SU-DHL-6 (cell line): ENCODE measurements around the gene PRR5.

ENCODE experiments used
- H2AFZ ChIP-seq: fragments of 200-600 bp; sonication (generic); 2 replicates; pipeline ENCODE4 v1.6.1; 2014; ENCODE audit warnings: low read depth, mild to moderate bottlenecking, moderate library complexity, mixed read lengths, antibody characterized with exemption, low read length; ENCODE audit not compliant: severe bottlenecking
- H3F3A ChIP-seq: fragments of 200-600 bp; shearing (Covaris generic); 2 replicates; pipeline ENCODE4 v1.6.0; 2016; ENCODE audit warnings: antibody characterized with exemption, mild to moderate bottlenecking; ENCODE audit not compliant: insufficient read depth
- H3K27ac ChIP-seq: fragments of 200-600 bp; sonication (generic); 2 replicates; pipeline ENCODE4 v1.5.1; 2016; ENCODE audit warnings: low read depth, mild to moderate bottlenecking, low read length, moderate library complexity, mixed read lengths
- H3K27me3 ChIP-seq: fragments of 200-600 bp; sonication (generic), shearing (Covaris generic); 2 replicates; pipeline ENCODE4 v1.6.0; 2014; ENCODE audit warnings: mild to moderate bottlenecking, low read length
- H3K36me3 ChIP-seq: fragments of 200-600 bp; sonication (generic); 2 replicates; pipeline ENCODE4 v1.6.1; 2014; ENCODE audit warnings: mild to moderate bottlenecking, low read length, mixed read lengths
- H3K4me2 ChIP-seq: fragments of 300-600, 200-600 bp; shearing (Covaris generic), sonication (generic); 2 replicates; pipeline ENCODE4 v1.6.0; 2014; ENCODE audit warnings: low read length, low read depth, mild to moderate bottlenecking; ENCODE audit not compliant: poor library complexity, severe bottlenecking
- H3K4me3 ChIP-seq: fragments of 200-600 bp; sonication (generic); 2 replicates; pipeline ENCODE4 v1.5.1; 2014; ENCODE audit warnings: antibody characterized with exemption, low read length, mild to moderate bottlenecking, mixed read lengths; ENCODE audit not compliant: insufficient read depth, poor library complexity, severe bottlenecking
- H3K79me2 ChIP-seq: fragments of 200-600 bp; sonication (generic); 2 replicates; pipeline ENCODE4 v1.6.1; 2014; ENCODE audit warnings: mild to moderate bottlenecking, low read length, moderate library complexity; ENCODE audit not compliant: insufficient read depth
- H3K9ac ChIP-seq: fragments of 200-600 bp; sonication (generic); 2 replicates; pipeline ENCODE4 v1.7.0; 2014; ENCODE audit warnings: mild to moderate bottlenecking, low read length
- H3K9me2 ChIP-seq: fragments of 200-600 bp; sonication (generic); replicated peaks from 2 replicates; pipeline ENCODE4 v1.6.1; 2014; ENCODE audit warnings: low read length; ENCODE audit not compliant: insufficient read depth
- H3K9me3 ChIP-seq: fragments of 200-600 bp; sonication (generic); 2 replicates; pipeline ENCODE4 v1.6.1; 2014; ENCODE audit warnings: low read length, mixed read lengths; ENCODE audit not compliant: insufficient read depth
- H4K20me1 ChIP-seq: fragments of 200-600 bp; sonication (generic); 2 replicates; pipeline ENCODE4 v1.6.1; 2014; ENCODE audit warnings: low read depth, mild to moderate bottlenecking, antibody characterized with exemption, low read length, moderate library complexity, mixed read lengths
- EZH2phosphoT487 ChIP-seq: fragments of 200-600 bp; sonication (generic), shearing (Covaris generic); conservative IDR thresholded peaks from 2 replicates; pipeline ENCODE4 v1.6.1; 2018; ENCODE audit warnings: mild to moderate bottlenecking, antibody characterized with exemption, low read length, moderate library complexity, mixed read lengths
- TF ChIP-seq, protein P1 (sequence below): fragments of 200-600 bp; sonication (generic); IDR thresholded peaks from one replicate; pipeline ENCODE4 v1.5.1; 2017; ENCODE audit warnings: antibody characterized with exemption, mild to moderate bottlenecking, low read length, moderate library complexity; ENCODE audit not compliant: insufficient read depth, poor library complexity, severe bottlenecking

PRR5 gene

GRCh38 chr22:44670220-44670988 is 31.6 kb upstream of the PRR5 start:
- Histone ChIP-seq H3K9me3 (no peaks in the 10 kb centered on the region), H3K79me2 (no peaks in the 10 kb centered on the region), H3K36me3 (no peaks in the 10 kb centered on the region), H3K9me2 (no peaks in the 10 kb centered on the region), H2AFZ (no peak overlapping the region), H3K27ac (no peak overlapping the region), H4K20me1 (no peaks in the 10 kb centered on the region), H3K4me3 (no peak overlapping the region), H3K4me2 (no peak overlapping the region), H3K9ac (no peak overlapping the region), H3K27me3 (no peaks in the 10 kb centered on the region), H3F3A (no peaks in the 10 kb centered on the region)
- TF ChIP-seq EZH2phosphoT487 = no peak
- TF ChIP-seq, protein P1, sequence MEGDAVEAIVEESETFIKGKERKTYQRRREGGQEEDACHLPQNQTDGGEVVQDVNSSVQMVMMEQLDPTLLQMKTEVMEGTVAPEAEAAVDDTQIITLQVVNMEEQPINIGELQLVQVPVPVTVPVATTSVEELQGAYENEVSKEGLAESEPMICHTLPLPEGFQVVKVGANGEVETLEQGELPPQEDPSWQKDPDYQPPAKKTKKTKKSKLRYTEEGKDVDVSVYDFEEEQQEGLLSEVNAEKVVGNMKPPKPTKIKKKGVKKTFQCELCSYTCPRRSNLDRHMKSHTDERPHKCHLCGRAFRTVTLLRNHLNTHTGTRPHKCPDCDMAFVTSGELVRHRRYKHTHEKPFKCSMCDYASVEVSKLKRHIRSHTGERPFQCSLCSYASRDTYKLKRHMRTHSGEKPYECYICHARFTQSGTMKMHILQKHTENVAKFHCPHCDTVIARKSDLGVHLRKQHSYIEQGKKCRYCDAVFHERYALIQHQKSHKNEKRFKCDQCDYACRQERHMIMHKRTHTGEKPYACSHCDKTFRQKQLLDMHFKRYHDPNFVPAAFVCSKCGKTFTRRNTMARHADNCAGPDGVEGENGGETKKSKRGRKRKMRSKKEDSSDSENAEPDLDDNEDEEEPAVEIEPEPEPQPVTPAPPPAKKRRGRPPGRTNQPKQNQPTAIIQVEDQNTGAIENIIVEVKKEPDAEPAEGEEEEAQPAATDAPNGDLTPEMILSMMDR = no peak

GRCh38 chr22:44671742-44672141 is 30.3 kb upstream of the PRR5 start:
- no peak overlapping the region for H3K27ac ChIP-seq
- no peaks in the 10 kb centered on the region for H3K9me2 ChIP-seq
- H3K27me3 ChIP-seq = no peaks in the 10 kb centered on the region
- no peaks in the 10 kb centered on the region for H4K20me1 ChIP-seq
- H3F3A ChIP-seq = no peaks in the 10 kb centered on the region
- no peak overlapping the region for H2AFZ ChIP-seq
- no peak overlapping the region for H3K4me3 ChIP-seq
- no peak overlapping the region for H3K4me2 ChIP-seq
- H3K9ac ChIP-seq = no peak overlapping the region
- H3K36me3 ChIP-seq = no peaks in the 10 kb centered on the region
- TF ChIP-seq, protein P1 = no peak
- TF ChIP-seq EZH2phosphoT487 = no peak
- H3K9me3 ChIP-seq = no peaks in the 10 kb centered on the region
- no peaks in the 10 kb centered on the region for H3K79me2 ChIP-seq

GRCh38 chr22:44672632-44673031 is 29.4 kb upstream of the PRR5 start:
- Histone ChIP-seq H4K20me1 (no peaks in the 10 kb centered on the region), H3K36me3 (no peaks in the 10 kb centered on the region), H3F3A (no peaks in the 10 kb centered on the region), H3K79me2 (no peaks in the 10 kb centered on the region), H3K9me3 (no peaks in the 10 kb centered on the region), H3K4me2 (no peak overlapping the region), H2AFZ (no peak overlapping the region), H3K4me3 (no peak overlapping the region), H3K9ac (no peak overlapping the region), H3K9me2 (no peaks in the 10 kb centered on the region), H3K27me3 (no peaks in the 10 kb centered on the region), H3K27ac (no peak overlapping the region)
- TF ChIP-seq EZH2phosphoT487 = no peak
- TF ChIP-seq, protein P1 = no peak
